KBM-7 (cell line): Measurements from ENCODE around the gene ZFAND2B.

Experiments used
- DNase-seq: peaks from one replicate; pipeline ENCODE4 v3.0.0-alpha.2; 2015
- in situ Hi-C: fragments of 300-500 bp; cut with MboI; formaldehyde crosslinking; loops from 2 replicates; pipeline ENCODE4 v1.14.3; 2020; ENCODE audit warnings: low sequenced_read_pairs, low pct_unique_long_range_greater_than_20kb, mixed read lengths

The ZFAND2B gene

DNA sequence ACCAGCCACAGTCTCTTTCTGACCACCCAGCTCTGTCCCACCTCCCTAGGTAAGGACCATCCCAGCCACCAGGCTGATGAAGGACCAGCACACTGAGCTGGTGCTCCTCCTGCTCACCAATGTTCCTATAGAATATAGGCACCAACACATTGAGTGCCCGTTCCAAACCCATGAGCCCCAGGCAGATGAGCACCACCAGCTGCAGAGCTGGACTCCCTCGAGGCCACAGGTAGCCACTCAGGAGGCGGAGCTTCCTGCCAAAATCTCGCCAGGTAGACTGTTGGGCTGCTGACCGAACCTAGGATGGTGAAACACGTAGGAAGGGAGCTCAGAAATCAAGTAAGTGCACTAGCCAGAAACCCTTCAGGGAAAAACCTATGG is 9.9 kb downstream of the ZFAND2B start:
- in situ Hi-C loops = no loop called here
- DNase-seq = no peak

DNA sequence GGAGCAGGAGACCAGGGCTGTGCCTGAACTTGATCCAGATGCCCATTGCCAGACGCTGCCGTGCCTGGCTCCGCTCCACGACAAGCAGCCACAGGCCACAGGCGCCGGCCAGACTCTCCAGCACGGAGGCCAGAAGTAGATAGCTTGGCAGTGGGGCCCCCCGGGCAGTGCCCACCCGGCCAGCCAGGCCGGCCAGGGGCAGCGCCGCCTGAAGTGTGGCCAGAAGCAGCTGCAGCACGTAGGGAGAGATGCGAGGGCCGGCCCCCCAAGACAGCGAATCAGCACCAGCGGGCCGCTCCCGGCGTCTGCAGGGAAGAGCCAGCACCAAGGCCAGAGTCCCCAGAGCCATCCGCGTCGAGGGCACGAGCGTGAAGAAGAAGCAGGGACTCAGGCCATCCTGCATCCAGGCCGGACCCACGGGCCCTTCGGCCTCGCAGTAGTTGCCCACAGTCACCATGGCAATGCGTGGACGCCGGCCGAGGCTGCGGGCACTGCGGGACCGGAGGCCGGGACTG is 11.7 kb downstream of the ZFAND2B start:
- in situ Hi-C loops = no loop called here
- no peak for DNase-seq

DNA sequence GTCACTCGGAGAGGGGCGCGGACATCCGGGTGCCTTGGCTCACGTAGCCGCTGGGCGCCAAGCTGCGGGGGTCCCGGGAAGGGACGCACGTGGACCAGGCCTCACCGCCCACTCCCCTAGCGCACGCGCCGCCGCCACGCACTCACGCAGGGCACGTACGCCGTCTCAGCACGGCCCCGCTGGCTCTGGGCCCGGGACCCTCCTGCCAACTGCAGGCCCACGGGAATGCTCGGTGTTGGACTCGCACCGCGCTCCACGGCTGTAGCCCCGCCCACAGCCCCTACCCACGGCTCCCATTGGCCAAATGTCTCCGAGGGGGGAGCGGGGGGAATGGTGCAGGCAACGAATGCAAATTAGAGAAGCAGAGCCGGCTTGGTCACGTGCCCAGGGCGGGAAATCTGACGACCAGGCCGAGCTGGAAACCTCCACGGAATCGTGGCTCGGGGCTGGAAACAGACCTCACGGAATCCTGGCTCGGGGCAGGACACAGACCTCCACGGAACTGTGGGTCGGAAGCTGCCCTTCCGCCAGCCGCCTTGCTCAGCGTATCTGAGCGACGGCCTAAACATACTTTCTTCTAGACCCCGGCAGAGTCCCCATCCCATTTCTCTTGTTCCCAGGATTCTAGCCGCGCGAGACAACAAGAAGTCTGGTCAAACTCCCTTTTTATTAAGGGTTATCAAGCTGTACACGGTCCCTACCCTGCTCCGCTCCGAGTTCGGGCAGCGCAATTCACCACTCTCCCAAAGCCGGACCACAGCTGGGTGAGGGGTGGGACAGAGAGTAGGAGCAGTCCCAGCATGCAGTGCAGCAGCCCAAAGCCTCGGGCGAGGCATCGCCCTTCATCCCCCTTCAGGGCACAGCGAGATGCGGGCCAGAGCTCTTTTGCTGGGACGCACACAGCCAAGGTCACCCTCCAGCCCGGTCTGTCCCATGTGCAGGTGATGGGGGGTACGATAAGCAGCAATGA is 12.4 kb downstream of the ZFAND2B start, which contains the start of gene ABCB6:
Gene ABCB6 (minus strand): TSS at position 227 of the 970 bp plus-strand sequence. CDS start 285 bp downstream, outside the sequence.
- in situ Hi-C loops = no loop called here
- DNase-seq = no peak

DNA sequence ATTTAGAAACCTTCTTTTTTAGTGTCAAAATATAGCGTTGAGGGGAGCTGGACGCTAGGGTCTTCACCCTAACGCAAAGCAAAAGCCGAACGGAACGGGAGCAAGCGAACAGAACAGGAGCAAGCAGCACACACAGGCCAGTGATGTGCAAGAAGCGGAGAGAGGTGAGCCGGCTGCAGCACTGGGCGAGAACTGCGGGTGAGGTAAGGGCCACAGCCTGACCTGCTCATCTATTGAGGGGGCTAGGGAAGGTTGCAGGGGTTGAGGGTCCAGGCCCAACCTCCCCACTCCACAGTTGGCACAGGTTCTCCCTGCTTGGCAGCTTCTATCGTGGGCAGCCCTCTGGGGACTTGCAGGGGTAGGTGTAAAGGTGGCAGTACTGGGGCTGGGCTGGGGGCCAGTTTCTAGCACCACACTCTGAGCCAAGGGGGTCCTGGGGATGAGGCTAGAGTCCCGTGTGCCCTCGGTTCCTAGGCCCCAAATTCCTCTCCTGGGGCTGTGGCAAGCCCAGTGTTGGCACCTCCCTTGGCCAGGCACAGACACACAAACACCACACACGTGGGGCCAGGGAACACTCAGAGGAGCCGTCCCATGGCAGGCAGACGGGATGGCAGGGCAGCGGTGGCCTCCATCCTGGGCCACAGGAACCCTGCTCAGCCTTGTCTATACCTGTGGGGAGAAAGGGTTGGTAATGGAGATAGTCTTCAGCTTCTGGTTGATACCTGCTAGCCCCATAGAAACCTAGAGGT is 13.4 kb downstream of the ZFAND2B start:
- in situ Hi-C loops = no loop called here
- no peak for DNase-seq

DNA sequence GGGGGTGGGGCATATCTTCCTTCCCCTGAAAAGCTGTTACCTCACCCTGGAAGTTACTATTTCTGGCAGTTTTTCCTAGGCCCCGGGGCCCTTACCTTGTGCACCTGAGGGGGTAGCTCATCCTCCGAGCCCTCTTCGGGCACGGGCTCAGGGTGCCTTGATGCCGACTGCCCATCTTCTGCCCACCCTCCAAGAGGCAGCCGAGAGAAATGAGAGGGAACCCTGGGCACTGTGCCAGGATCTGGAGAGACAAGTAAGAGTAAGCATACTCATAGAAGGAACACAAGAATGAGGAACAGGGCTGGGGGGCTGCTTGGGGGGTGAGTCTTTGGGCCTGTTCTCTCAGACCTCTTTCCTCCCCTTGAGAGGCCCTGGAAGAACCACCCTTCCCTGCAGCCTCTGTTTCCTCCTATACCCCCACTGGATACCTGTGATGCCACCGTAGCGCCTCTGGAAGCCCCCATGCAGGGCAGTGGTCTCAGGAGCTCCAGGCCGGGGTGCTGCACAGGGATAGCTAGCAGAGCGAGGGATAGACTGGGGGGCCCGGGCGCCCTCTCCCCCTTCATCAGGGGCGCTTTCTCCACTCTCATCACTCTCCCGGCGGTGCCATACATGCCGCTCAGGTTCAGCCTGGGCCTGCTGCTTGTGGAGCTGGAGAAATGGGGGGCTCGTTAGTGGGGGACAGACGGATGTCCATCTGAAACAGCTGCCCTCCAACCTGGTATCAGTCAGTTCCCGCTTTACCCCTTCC is 14.2 kb downstream of the ZFAND2B start:
- DNase-seq = no peak
- in situ Hi-C loops = no loop called here

DNA sequence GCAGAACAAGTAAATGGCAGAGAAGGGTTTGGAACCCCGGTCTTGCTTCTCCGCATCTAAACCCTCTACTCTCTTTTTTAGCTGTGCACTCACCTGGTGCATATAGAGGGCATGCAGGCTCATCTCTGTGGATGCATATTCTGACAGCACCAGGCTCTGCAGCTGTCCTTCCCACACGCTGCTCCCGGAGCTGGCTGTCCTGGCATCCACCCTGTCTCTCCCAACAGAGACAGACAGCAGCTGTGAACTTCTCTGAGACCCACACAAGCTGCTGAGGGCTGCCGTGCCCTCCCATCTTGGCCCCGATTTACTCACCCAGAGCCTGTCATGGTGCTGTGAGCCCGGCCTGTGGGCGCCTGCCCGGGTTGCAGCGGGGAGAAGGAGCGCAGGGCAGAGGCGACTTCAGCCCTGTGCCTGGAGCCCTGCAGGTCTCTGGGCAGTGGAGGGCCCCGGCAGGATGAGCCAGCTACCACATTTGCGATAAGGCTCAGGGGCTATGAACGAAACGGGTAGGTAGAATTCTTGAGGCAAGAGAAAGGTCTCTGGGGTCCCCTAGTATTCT is 15.5 kb downstream of the ZFAND2B start:
- in situ Hi-C loops = no loop called here
- DNase-seq = no peak

DNA sequence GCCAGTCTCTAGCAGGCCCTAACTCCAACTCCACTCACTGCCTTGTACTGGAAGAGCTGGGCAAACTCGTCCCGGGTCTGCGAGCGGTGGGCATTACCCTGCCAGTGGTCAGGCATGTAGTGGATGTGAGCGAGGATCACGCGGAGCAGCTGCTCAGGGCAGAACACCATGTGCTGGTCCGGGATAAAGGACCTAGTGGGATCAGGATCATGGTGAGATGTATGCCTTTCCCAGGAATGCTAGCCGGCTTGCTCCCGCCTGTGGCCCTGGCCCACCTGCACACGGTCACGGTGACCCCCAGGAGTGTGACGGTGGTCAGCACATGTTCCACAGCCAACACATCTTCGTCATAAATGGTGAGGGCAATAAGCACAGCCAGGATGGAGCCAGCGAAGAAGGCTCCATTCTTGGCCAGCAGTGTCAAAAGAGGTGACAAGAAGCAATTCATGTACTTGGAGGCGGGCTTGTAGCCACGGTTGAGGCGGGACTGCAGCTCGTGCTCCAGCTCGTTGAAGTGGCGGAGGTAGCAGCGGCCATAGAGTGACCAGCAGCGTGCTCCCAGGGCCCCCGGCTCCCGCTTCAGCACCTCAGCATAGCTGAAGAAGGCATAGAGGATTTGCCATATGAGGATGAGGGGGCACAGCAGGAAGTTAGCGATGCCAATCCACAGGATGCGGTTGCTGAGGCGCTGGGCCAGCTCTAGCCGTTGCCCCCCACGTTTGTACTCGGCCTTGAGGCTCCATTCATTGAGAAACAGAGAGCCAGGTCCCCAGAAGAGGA is 17.4 kb downstream of the ZFAND2B start:
- in situ Hi-C loops = no loop called here

DNA sequence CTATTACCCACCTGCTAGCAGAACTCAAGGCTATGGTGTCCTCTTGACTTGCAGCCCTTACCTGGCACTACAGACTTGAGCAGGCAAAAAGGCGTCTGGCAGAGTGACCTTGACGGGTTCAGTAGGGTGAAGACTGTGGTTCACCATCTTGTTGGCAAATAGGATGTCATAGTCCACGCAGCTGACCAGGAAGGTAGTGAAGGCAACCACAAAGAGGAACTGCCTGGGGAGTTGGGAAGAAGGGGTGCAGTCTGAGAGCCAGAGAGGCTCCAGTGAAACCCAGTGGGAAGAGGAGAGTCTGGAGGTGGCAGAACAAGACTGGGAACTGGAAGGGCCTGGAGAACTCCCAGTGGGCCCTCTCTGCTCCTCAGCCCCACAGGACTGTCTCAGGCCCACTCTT is 18.8 kb downstream of the ZFAND2B start:
- peak; percentile 61 for DNase-seq
- in situ Hi-C loops = no loop called here

More for the DNA sequence above, 17.4 kb downstream of the ZFAND2B start:
- no peak for DNase-seq

DNA sequence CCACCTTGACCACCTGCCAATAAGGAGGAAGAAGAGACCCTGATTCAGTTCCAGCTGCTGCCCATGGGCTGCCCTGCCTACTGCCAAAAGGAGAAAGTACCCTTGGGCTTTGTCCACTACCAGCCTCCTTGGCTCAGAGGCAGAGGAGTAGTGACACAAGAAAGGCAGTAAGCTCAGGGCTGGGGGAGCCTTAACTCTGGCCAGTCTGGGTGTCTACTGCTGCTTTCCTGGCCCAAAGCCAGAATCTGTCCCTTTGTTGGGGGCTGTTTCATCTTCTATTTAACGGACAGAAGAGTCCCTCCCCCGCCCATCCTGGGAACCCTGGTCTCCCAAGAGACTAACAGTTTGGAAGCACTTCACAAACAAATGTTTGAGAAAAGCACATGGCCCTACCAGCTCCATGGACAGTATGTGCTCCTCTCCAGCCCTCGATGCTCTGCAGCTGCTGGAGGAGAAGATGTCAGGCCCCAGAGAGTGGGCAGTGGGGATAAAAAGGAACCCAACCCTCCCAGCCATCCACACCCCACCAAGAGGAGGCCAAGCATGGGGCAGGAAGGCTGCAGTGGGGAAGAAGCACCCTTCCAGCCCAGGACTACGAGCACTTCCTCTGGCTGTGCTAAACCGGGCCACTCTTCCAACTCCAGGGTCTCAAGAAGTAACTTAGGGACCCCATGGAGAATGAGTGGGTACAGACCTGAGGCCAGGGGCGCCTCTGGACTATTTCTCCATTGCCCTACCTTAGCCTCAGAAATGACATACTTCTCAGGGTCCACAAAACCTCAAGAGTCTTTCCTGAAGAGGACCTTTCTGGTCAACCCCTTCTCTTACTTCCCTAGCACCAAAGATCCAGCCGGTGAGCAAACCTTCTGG is 21.7 kb downstream of the ZFAND2B start:
- in situ Hi-C loops = no loop called here
- DNase-seq = peak; percentile 31

DNA sequence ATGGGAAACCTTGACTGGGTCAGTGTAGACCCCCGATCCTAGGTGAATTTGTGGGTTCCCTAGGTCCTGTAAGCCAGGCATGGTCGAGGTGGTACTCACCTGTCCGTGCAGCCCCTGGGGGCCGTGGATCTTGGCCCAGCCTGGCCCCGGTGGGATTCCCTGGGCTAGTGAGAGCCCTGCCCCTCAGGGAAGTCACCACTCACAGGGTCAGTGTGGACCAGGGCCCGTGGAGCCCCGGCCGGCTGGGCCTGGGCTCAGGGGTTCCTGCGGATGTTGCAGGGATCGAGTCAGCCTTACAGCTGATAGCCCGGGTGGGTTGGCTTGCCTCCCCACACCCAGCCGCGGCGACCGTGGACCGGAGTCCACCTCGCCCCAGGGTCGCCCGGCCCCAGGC is 22.3 kb downstream of the ZFAND2B start:
- DNase-seq = no peak
- in situ Hi-C loops = no loop called here

DNA sequence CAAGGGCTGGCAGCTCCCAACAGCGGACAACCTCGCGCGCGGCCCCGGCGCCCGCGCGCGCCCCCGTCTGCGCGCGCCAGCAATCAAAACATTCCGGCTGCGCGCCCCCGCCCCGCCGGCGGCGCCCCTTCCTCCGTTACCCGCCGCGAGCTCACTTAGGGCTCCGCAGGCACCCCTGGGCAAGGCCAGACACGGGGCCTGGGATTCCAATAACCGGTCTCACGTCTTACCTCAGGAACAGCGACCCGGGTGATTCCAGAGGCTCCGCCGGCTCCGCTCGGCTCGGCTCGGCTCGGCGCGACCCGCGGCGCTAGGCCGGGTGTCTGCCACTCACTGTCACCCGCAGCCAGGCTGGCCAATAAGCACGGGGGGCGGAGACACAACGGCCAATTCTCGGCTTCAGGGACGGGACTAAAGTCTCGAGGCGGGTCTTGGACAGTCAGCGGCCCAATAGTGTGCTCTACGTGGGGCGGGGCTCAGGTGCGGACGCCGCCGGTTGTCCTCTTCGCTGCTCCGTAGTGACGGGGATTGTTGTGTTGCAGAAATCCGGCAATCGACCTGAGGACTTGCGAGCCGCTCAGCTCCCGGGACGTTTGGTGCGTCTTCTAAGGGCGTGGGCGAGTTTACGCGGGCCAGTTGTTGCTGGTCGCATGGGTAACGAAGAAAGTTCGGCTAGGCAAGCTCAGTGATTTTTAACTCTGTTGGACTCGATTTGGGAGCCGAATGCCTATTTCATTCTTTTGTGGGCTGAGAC is 22.9 kb downstream of the ZFAND2B start, which contains the start of the genes ANKZF1 and ATG9A:
Gene ANKZF1 (plus strand): TSS at position 502 of the 754 bp plus-strand sequence. CDS start 452 bp downstream, outside the sequence.
Gene ATG9A (minus strand): TSS at position 332 of the 754 bp plus-strand sequence. CDS start 1,612 bp downstream, outside the sequence.
- in situ Hi-C loops = no loop called here
- peak; percentile 99 for DNase-seq

DNA sequence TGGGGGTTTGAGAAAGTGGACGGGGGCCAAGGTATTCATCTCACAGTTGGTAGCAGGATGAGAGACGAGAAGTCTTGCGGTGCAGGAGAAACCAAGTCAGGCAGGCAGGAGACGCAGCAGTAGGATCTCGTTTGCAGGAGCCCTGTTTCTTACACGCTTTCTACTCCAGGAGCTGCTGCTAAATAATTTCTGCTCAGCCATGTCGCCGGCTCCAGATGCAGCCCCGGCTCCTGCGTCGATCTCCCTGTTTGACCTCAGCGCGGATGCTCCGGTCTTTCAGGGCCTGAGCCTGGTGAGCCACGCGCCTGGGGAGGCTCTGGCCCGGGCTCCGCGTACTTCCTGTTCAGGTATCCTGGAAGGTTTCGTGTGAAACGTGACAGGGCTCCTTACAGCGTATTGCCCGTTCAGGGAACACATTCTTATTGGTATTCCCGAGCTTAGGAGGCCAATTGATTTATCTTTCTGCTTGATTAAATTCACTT is 23.5 kb downstream of the ZFAND2B start:
- DNase-seq = peak; percentile 59
- in situ Hi-C loops = no loop called here

DNA sequence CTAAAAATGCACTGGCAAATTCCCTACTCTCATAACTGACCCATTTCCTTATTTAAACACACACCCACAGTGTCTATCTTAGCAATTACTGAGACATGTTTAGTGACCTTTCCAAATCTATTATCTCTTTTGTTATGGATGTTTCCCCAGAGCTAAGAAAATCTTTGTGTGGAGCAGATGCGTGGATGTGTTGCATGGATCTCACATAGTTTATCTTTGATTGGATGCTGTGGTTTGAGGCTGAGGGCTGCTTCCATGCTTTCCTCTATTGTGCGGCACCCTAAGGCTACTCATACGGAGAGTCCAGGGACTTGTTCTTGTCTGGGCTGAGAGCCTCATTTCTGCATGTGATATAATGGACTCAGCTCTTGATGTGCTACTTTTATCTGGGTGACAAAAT is 27.7 kb downstream of the ZFAND2B start:
- DNase-seq = no peak
- in situ Hi-C loops = no loop called here

DNA sequence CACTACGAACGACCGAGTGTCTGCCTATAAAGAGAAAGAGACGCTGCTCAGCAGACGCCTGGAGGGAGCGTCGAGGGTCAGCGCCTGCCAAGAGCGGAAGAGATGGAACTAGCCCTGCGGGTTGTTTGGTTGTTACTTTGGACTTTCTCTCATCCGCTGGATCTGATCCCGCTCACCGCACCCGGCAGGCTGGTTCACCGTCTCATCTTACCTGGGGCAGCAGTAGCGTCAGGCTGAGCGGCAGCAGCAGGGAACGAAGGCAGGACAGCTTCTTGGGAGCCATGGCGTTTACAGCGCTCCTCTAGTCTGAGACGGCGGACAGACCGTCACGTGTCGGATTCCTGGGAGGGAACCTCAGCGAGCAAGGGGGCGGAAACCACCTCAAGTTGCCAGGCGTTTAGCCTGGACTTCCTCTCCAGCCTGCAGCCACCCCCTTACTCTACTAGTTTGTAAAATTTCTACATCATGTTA is 36.7 kb downstream of the ZFAND2B start:
- in situ Hi-C loops = no loop called here
- no peak for DNase-seq

DNA sequence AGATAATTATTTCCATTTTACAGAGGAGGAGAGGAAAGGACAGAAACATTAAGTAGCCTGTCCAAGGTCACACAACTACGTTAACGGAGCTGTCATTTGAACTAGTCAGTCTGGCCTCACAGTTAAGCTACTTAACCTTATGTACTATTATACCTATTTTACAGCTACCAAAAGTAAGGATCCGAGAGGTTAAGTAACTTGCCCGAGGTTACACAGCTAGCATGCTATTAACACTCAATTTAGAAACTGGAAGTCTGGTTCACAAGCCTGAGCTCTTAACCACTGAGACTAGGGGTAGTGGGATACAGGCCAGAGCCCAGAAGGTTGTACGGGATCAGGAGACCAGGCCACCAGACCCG is 38.2 kb downstream of the ZFAND2B start:
- in situ Hi-C loops = no loop called here

DNA sequence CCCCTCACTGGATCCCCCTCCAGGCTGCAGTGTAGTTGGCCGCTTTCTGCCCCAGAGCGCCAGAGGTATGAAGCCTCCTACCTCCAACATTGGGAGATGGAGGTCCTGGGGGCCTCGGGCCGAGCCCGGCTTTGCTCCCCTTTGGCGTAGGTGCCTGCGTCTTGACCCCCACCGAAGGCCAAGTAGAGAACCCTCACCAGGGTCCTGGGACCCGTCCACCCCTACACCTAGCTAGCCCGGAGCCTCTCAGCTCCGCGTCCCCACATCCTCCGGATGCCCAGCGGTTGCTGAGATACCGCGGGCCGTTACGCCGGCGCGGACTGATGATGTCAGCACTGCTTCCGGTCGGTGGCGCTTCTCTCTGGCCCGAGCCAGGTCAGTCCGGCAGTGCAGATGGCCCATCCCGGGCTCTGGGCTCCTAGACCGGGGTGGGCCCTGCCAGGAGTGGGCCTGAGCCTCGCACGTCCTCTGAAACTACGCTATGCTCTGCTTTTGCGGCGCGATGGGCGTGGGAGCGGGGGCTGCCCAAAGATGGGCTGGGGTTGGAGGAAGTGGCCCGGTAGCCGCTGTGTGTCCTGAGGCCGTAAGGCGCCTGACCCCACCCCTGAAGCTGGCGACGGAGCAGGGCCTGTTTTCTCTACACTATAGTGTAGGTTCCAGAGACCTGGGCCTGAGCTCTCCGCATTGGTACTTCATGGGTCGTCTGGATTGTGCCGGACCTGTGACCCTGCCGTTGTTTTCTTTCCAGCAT is 38.7 kb downstream of the ZFAND2B start, which contains the start of the genes GLB1L and STK16:
Gene GLB1L (minus strand): TSS at position 297 of the 751 bp plus-strand sequence. CDS start 1,871 bp downstream, outside the sequence.
Gene STK16 (plus strand): TSS at position 332 of the 751 bp plus-strand sequence. CDS start 521 bp downstream, outside the sequence.
- in situ Hi-C loops = no loop called here
- DNase-seq = peak; percentile 89

More for the DNA sequence above, 38.2 kb downstream of the ZFAND2B start:
- no peak for DNase-seq
